Measurements from ENCODE around the gene FAM47E. TPM values are rescaled to one million over a fixed set of nuclear protein-coding genes. Genes with fewer than 3 reads are reported as not detected.

The FAM47E gene, protein sequence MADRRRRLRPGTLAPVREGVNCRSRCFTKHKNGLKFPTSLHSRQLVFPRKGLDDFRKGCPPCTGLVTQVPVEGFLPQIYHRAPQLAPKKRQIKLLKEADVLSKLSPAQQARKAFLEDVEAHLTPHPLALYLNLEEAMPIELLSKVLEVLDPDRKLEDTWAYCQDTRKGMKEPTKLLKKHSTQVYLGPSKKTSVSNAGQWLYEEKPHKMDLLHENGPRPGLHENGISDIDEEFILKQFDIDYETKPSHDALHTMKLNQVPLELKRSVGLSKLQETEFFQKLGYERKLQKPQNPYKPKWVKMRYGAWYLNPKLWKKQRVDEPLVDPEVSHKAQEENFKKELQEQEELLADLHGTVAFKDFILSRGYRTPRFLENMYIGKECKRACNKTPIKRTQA
- total RNA-seq, result under 0.01 and 0.37 TPM in 2 replicates

DNA sequence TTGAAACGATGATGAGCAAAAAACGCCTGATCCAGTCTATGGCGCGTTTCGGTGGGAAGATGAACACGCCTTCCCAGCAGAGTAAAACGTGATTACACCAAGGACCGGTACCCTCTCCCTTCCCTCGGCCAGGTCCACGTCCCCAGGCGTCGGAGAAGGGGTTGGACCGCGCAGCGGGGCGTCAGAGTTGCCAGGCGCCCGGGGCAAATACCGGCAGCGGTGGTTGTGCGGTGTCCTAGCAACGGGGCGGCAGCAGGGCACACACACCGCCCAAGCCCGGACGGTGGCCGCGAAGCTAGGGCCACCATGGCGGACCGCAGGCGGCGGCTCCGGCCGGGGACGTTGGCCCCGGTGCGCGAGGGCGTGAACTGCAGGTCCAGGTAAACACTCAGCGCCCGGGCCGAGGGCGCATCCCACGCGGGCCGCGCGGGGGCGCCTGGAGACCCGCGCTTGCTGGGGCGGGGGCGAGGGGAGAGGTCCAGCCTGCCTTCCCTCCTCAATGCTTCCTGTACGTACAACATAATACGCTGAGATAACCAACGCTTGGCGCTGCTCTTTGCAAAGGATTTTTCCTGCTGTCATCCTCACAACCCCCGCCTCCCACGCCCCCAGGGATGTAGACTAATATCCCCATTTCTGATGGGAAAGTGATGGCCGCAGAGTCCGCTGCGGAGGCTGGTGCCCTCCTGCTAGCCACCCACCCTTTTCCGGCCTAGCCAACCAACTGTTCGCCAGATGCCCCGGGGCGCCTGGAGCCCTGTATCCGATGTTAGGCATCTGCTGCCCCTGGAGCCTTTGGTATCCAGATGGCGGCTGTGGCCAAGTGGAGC, at the start of gene FAM47E:
Gene FAM47E (plus strand): TSS at position 281 of the 830 bp plus-strand sequence. CDS start 26 bp downstream, at position 307.

DNA sequence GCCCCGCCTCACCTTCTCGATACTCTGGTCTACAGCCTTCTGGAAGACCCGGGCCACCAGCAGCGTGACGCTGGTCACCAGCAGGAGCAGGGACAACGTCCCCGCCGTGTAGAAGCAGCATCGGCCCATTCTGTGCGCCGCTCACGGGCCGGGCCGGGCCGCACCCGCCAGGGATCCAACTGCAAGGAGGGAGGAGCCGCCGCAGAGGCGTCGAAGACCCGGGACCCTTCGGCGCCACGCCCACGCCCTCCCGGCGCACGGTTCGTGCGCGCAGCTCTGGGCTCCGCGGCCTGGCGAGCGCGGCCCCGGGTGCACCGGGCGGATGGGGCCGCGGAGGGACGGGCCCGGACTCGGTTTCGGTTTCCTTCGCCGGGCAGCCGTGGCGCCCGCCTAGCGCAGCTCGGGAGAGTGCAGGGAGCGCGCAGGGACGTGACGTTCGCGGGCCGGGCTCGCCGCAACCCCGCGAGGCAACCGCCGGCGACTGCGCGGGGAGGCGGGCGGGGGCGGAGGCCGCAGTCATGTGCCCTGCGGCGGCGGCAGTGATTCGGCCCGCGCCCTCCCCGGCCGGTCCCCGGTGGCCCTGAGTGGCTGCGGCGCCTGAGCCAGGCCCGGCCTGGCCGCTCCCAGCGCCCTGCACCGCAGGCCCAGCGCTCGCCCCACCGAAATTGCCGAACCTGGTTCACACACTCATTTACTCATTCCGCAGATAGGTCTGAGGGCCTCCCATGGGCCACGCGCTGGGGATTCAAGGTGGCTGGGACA, 37.9 kb upstream of the FAM47E start, which contains the start of gene SCARB2:
Gene SCARB2 (minus strand): TSS at position 410 of the 762 bp plus-strand sequence. CDS start 281 bp downstream, at position 129.

DNA sequence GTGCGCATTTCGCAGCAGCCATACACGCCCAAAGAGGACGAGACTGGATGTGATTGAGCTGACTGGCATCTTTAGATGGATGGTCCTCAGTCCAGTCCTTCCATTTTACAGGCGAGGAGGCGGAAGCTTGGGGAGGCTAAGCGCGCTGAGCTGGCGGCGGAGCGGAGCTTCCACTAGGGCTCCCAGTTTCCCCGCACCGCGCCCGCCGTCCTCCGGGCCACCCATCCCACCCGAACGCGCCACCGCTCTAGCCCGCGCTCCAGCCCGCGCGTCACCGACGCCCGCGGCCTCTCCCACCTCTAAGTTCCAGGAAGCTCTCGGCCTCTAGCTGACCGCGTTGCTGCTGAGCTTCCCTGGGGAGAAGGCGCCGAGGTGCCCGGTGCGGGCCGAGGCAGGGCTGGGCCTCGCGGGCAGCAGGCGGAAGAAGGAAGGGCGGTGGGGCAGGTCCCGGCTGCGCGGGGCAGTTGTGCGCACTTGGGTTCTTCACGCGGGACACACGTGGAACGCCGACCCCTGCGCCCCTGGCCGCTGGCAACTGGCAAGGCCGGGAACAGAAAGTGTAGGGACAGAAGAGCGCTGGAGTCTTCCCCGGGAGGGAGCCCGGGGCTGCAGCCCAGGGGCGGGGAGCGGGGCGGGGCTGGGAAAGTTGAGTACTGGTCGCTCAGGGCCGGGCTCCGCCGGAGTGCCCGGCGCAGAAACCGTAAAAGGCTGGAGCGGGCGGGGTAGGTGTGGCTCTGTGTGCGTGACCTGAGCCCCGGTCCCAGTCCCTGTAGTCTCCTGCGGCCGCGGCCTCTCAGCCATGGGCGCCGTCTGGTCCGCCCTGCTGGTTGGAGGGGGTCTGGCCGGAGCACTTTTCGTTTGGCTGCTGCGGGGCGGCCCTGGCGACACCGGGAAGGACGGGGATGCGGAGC, 54.7 kb downstream of the FAM47E start, which contains the start of gene STBD1:
Gene STBD1 (plus strand): TSS at position 763 of the 911 bp plus-strand sequence. CDS start 37 bp downstream, at position 800.

Other genes starting within 250 kb of the FAM47E start
- gene CXCL9, start 244.2 kb upstream of the FAM47E start, total RNA-seq, result not detected in 2 replicates
- gene CXCL10, start 228.2 kb upstream of the FAM47E start, total RNA-seq, result not detected in 2 replicates
- gene CXCL11, start 215.7 kb upstream of the FAM47E start, total RNA-seq, result 0.22 TPM in 1 of 2 replicates, not detected in the other
- gene ART3, start 177.0 kb upstream of the FAM47E start, total RNA-seq, result not detected in 2 replicates
- gene NUP54, start 103.3 kb upstream of the FAM47E start, total RNA-seq, result 50.2 and 80.1 TPM in 2 replicates
- 162 and 265 TPM in 2 replicates for gene SCARB2, start 37.9 kb upstream of the FAM47E start, total RNA-seq
- gene STBD1, start 55.0 kb downstream of the FAM47E start, total RNA-seq, result 7.2 and 7.6 TPM in 2 replicates
- gene CCDC158, start 169.4 kb downstream of the FAM47E start, total RNA-seq, result 0.11 and 0.37 TPM in 2 replicates
- 2.2 and 4.2 TPM in 2 replicates for gene SHROOM3, start 183.5 kb downstream of the FAM47E start, total RNA-seq

Data from uterine smooth muscle cell (primary cell).